DND-41 (cell line): ENCODE data around the gene CFHR5.
"Not testable (repeated sequence)": the region's sequence is repeated elsewhere in the genome, so short reads cannot be mapped to it uniquely, and the experiment has no call there.

Experiments used
- ATAC-seq: fragments of 200-7000 bp; cut with Tn5 transposase; 3 replicates; pipeline ENCODE4 v1.9.1; 2021; ENCODE audit warnings: low read depth; ENCODE audit not compliant: insufficient read depth
- DNase-seq: peaks from one replicate; pipeline ENCODE4 v3.0.0-alpha.2; 2020
- H2AFZ ChIP-seq: 2 replicates; pipeline ENCODE4 v1.6.0; 2012; ENCODE audit warnings: low read depth, low read length
- H3K27ac ChIP-seq: 2 replicates; pipeline ENCODE4 v1.5.1; 2012; ENCODE audit warnings: low read length, inconsistent platforms
- H3K27me3 ChIP-seq: fragments of 200-600 bp; sonication (generic); 2 replicates; pipeline ENCODE4 v1.6.0; 2012; ENCODE audit warnings: low read length, mild to moderate bottlenecking, inconsistent platforms; ENCODE audit not compliant: insufficient read depth, poor library complexity
- H3K36me3 ChIP-seq: 2 replicates; pipeline ENCODE4 v1.5.1; 2012; ENCODE audit warnings: low read length, inconsistent platforms; ENCODE audit not compliant: insufficient read depth
- H3K4me1 ChIP-seq: 2 replicates; pipeline ENCODE4 v1.5.1; 2012; ENCODE audit warnings: mild to moderate bottlenecking, low read length; ENCODE audit not compliant: insufficient read depth
- H3K4me2 ChIP-seq: 2 replicates; pipeline ENCODE4 v1.6.0; 2012; ENCODE audit warnings: mild to moderate bottlenecking, moderate library complexity, low read length, inconsistent platforms; ENCODE audit not compliant: insufficient read depth
- H3K4me3 ChIP-seq, 2 experiments: fragments of 200-600 bp in 1 of 2; shearing (Covaris generic) in 1 of 2; 2 replicates each; pipeline ENCODE4 v1.5.1; 2012 to 2016; ENCODE audit warnings: inconsistent platforms in 2 of 2, low read length in 2 of 2, mild to moderate bottlenecking in 2 of 2, low read depth in 1 of 2, moderate library complexity in 1 of 2
- H3K79me2 ChIP-seq: 2 replicates; pipeline ENCODE4 v1.6.0; 2012; ENCODE audit warnings: low read length, inconsistent platforms; ENCODE audit not compliant: insufficient read depth
- H3K9ac ChIP-seq: 2 replicates; pipeline ENCODE4 v1.6.0; 2012; ENCODE audit warnings: low read depth, mild to moderate bottlenecking, inconsistent platforms, low read length, moderate library complexity
- H3K9me3 ChIP-seq: 2 replicates; pipeline ENCODE4 v1.5.1; 2012; ENCODE audit warnings: low read length, moderate library complexity, mild to moderate bottlenecking, inconsistent platforms; ENCODE audit not compliant: insufficient read depth, severe bottlenecking
- H4K20me1 ChIP-seq: 2 replicates; pipeline ENCODE4 v1.6.0; 2012; ENCODE audit warnings: low read length; ENCODE audit not compliant: insufficient read depth
- EZH2 ChIP-seq: IDR thresholded peaks from 3 replicates; pipeline ENCODE4 v1.6.1; 2012; ENCODE audit warnings: borderline replicate concordance, low read depth, mild to moderate bottlenecking, moderate library complexity, low read length, inconsistent platforms; ENCODE audit not compliant: severe bottlenecking
- TF ChIP-seq, protein P1 (sequence below): IDR thresholded peaks from 2 replicates; pipeline ENCODE4 v1.5.1; 2012; ENCODE audit warnings: borderline replicate concordance, low read length, moderate library complexity, mild to moderate bottlenecking; ENCODE audit not compliant: poor library complexity, severe bottlenecking; ENCODE audit errors: extremely low read depth

Gene CFHR5

GRCh38 chr1:196977278-196977677 lies at the start of gene CFHR5:
CFHR5 (plus strand) TSS chr1:196977556; CDS start chr1:196977665, 109 bp downstream.
- ATAC-seq (no peak), DNase-seq (no peak)
- Histone ChIP-seq H2AFZ (no peak within 1 kb of the TSS), H3K36me3 (no peaks in the 10 kb centered on the region), H3K9me3 (no peaks in the 10 kb centered on the region), H3K4me3 (no peak within 1 kb of the TSS), H3K27ac (no peak within 1 kb of the TSS), H3K9ac (no peak within 1 kb of the TSS), H3K4me2 (no peak within 1 kb of the TSS), H3K27me3 (no peaks in the 10 kb centered on the region), H3K4me1 (no peaks in the 10 kb centered on the region), H4K20me1 (no peaks in the 10 kb centered on the region), H3K79me2 (no peaks in the 10 kb centered on the region)
- TF ChIP-seq, protein P1, sequence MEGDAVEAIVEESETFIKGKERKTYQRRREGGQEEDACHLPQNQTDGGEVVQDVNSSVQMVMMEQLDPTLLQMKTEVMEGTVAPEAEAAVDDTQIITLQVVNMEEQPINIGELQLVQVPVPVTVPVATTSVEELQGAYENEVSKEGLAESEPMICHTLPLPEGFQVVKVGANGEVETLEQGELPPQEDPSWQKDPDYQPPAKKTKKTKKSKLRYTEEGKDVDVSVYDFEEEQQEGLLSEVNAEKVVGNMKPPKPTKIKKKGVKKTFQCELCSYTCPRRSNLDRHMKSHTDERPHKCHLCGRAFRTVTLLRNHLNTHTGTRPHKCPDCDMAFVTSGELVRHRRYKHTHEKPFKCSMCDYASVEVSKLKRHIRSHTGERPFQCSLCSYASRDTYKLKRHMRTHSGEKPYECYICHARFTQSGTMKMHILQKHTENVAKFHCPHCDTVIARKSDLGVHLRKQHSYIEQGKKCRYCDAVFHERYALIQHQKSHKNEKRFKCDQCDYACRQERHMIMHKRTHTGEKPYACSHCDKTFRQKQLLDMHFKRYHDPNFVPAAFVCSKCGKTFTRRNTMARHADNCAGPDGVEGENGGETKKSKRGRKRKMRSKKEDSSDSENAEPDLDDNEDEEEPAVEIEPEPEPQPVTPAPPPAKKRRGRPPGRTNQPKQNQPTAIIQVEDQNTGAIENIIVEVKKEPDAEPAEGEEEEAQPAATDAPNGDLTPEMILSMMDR, result no peak
- no peak for TF ChIP-seq EZH2

- not testable (repeated sequence) for H3K27me3 ChIP-seq, H3K4me3 ChIP-seq, H3K36me3 ChIP-seq, H3K9ac ChIP-seq, DNase-seq, H3K27ac ChIP-seq, ATAC-seq, H2AFZ ChIP-seq, H3K4me2 ChIP-seq, H3K9me3 ChIP-seq, H3K4me1 ChIP-seq, H3K79me2 ChIP-seq, H4K20me1 ChIP-seq
Measured at GRCh38 chr1:196932853-196933252, 44.5 kb upstream of the CFHR5 start.

DNA sequence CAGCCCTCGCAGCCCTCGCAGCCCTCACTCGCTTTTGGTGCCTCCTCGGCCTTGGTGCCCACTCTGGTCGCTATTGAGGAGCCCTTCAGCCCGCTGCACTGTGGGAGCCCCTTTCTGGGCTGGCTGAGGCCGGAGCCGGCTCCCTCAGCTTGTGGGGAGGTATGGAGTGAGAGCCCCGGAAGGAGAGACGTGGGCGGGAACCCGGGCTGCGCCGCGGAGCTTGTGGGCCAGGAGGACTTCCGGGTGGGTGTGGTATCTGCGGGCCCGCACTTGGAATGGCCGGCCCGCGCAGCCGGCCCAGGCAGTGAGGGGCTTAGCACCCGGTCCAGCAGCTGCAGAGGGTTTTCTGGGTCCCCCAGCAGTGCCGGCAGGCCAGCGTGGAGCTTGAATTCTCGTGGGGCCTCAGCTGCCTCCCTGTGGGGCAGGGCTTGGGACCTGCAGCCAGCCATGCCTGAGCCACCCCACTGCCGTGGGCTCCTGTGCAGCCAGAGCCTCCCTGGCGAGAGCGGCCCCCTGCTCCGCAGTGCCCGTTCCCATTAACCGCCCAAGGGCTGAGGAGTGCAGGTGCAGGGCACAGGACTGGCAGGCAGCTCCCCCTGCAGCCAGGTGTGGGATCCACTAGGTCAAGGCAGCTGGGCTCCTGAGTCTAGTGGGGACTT lies 43.7 kb upstream of the CFHR5 start:
- Histone ChIP-seq H3K9me3 (no peaks in the 10 kb centered on the region), H3K9ac (no peak overlapping the region), H3K79me2 (no peaks in the 10 kb centered on the region), H2AFZ (no peak overlapping the region), H3K27me3 (no peaks in the 10 kb centered on the region), H3K27ac (no peak overlapping the region), H3K4me3 (no peak overlapping the region), H3K36me3 (no peaks in the 10 kb centered on the region), H3K4me2 (no peak overlapping the region), H4K20me1 (no peaks in the 10 kb centered on the region), H3K4me1 (no peaks in the 10 kb centered on the region)
- no peak for ATAC-seq
- no peak for DNase-seq
- TF ChIP-seq, protein P1, result no peak
- no peak for TF ChIP-seq EZH2

DNA sequence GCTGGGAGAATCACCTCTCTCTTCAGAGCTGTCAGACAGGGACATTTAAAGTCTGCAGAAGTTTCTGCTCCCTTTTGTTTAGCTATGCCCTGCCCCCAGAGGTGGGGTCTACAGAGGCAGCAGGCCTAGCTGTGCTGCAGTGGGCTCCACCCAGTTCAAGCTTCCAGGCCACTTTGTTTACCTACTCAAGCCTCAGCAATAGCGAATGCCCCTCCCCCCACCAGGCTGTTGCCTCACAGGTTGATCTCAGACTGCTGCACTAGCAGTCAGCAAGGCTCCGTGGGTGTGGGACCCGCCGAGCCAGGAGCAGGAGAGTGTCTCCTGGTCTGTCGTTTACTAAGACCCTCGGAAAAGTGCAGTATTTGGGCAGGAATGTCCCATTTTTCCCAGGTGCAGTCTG lies 35.9 kb upstream of the CFHR5 start:
- not testable (repeated sequence) for H3K4me2 ChIP-seq, H3K4me1 ChIP-seq, H2AFZ ChIP-seq, H3K4me3 ChIP-seq, ATAC-seq, H3K36me3 ChIP-seq, H3K9ac ChIP-seq, H3K27ac ChIP-seq, H3K27me3 ChIP-seq, H3K79me2 ChIP-seq, H4K20me1 ChIP-seq, DNase-seq, H3K9me3 ChIP-seq

DNA sequence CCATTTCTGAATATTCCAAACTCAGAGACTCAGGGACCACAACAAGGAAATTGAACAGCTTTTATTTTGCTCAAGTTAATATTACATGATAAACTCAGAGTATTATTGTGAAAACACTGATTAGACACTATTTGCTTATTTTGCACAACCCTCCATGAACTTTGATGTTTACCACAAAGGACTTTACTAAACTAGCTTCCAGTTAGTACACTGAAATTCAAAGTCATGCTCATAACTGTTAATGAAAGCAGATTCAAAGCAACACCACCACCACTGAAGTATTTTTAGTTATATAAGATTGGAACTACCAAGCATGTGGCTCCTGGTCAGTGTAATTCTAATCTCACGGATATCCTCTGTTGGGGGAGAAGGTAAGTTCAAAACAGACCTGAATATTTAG lies 33.8 kb upstream of the CFHR5 start, which contains the start of gene CFHR2:
TSS of gene CFHR2 (plus strand) at position 171 of the 400 bp plus-strand sequence. CDS start at position 314, 143 bp downstream.
- not testable (repeated sequence) for H2AFZ ChIP-seq, H3K4me1 ChIP-seq, H3K27ac ChIP-seq, H3K4me2 ChIP-seq, DNase-seq, H4K20me1 ChIP-seq, H3K79me2 ChIP-seq, H3K36me3 ChIP-seq, H3K27me3 ChIP-seq, ATAC-seq, H3K9me3 ChIP-seq, H3K4me3 ChIP-seq, H3K9ac ChIP-seq
